GM10266 (cell line): ENCODE results near the gene ASMTL.
A peak's percentile ranks its signal among the peaks of the same experiment; 100 is the strongest.

Experiments used
- DNase-seq: peaks from one replicate; pipeline ENCODE4 v3.0.0; 2012; ENCODE audit errors: extremely low spot score
- TF ChIP-seq, protein P1 (sequence below): IDR thresholded peaks from 2 replicates; pipeline ENCODE4 v1.5.1; 2012; ENCODE audit warnings: mild to moderate bottlenecking, low read depth; ENCODE audit not compliant: control insufficient read depth, insufficient read depth; ENCODE audit errors: missing control alignments

ASMTL gene

DNA sequence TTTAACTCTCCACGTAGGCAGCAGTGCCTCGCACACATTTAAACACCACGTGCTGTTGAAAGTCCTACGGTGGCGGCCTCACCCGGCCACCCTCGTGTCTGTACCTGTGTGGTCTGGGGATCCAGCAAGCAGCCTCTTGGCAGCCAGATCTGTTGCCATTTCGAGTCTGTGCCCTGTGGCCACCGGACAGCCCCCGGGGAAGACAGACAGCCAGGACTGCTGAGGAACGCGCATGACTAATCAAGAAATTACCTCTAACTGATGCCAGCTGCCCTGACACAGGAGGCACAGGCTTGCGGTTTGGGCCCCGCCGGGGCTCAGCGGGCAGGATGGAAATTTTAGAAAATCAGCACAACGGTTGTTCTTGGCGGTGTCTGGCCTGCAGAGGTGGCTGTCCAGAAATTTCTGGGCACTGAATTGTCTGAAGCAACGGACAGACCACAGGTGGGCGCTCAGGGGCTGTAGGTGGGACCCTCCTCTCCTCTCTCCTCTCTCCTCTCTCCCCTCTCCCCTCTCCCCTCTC is 15.6 kb upstream of the ASMTL start:
- TF ChIP-seq, protein P1, sequence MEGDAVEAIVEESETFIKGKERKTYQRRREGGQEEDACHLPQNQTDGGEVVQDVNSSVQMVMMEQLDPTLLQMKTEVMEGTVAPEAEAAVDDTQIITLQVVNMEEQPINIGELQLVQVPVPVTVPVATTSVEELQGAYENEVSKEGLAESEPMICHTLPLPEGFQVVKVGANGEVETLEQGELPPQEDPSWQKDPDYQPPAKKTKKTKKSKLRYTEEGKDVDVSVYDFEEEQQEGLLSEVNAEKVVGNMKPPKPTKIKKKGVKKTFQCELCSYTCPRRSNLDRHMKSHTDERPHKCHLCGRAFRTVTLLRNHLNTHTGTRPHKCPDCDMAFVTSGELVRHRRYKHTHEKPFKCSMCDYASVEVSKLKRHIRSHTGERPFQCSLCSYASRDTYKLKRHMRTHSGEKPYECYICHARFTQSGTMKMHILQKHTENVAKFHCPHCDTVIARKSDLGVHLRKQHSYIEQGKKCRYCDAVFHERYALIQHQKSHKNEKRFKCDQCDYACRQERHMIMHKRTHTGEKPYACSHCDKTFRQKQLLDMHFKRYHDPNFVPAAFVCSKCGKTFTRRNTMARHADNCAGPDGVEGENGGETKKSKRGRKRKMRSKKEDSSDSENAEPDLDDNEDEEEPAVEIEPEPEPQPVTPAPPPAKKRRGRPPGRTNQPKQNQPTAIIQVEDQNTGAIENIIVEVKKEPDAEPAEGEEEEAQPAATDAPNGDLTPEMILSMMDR = peak; percentile 56

DNA sequence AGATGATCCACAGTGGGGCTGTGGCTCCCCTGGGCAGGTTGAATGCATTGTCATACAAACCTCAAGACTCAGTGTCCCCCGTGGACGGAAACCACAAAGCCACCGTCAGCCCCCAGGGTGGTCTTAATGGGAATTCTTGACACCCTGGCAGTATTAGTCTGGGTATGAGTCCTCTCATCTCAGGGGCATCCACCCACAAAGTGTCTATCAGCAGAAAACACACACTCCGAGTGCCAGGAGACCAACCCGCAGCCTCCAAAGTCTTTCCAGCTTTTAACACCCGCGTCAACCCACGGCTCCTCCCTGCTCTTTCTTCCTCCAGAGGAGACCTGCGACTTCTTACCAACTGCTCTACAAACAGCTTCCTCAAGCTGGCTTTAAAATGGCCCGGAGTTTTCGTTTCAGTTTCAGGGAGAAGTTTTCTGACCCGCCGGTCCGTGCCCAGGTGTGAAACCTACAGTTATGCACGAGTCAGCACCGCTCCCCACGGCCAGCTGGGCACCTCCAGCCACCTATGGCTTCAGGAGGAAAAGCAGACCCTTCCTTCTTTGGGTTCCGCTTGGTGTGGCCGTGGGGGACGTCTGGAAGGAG is 14.4 kb upstream of the ASMTL start:
- TF ChIP-seq, protein P1 = no peak
- DNase-seq = peak; percentile 67

More for the DNA sequence above, 15.6 kb upstream of the ASMTL start:
- peak; percentile 65 for DNase-seq

DNA sequence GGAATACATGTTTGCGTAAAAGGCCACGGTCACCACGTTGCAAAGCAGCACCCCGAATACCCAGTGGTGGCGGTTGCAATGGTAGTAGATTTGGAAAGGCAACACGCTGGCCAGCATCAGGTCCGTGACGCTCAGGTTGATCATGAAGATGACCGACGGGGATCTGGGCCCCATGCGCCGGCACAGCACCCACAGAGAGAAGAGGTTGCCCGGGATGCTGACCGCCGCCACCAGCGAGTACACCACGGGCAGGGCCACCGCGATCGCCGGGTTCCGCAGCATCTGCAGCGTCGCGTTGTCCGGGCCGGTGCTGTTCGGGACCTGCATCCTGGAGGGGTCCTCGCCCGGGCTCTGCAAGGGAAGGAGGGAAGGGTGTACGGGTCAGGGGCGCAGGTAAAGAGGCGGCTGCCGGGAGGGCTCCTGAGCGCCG is 13.5 kb upstream of the ASMTL start:
- TF ChIP-seq, protein P1 = no peak
- no peak for DNase-seq

DNA sequence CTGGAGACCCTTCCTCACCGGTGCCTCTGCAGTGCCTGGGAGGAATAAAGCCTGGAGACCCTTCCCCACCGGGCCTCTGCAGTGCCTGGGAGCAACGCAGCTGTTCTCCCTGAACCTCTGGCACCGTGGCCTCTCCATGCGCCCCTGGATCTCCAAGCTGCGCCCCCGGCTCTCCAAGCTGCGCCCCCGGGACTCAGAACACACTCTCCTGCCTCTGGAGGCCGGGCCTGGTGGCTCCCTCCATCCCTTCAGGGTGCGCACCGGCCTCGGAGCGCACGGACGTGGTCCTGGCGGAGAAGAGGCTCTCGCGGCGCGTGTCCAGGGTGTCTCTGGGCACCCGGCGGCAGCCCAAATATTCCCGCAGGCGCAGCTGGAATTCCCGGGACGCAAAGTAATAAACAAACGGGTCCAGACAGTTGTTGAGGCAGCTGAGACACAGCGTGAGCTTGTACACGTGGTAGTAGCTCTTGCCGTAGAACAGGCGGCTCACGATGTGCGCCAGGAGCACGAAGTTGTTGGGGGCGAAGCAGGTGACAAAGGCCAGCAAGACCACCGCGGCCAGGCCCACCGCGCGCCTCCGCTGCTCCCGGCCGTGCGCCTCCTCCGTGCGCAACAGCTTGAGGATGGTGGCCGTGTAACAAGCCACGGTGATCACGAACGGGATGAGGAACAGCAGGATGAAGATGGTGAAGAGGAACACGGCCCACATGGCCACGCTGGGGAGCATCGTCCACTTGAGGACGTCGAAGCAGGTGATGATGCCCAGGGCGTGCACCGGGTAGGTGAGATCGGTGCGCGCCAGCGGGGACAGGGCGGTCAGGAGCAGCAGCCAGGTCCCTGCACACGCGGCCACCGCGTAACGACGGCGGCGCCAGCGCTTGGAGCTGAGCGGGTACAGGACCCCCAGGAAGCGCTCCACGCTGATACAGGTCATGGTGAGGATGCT is 12.8 kb upstream of the ASMTL start:
- no peak for DNase-seq
- TF ChIP-seq, protein P1 = no peak

DNA sequence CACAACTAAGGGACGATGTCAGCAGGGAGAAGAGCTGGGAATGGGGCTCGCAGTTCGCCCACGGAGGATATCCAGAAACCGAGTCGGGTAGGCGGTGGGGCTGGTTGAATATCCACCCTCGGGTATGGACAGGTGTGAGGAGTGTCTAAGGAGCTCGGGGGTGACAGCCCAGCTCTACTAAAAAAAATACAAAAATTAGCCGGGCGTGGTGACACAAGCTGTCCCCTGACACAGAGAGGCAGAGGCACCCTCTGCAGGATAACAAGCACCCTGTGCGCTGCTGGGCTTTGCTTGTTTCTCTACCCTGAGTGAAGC is 12.2 kb upstream of the ASMTL start:
- DNase-seq = no peak
- TF ChIP-seq, protein P1 = no peak

DNA sequence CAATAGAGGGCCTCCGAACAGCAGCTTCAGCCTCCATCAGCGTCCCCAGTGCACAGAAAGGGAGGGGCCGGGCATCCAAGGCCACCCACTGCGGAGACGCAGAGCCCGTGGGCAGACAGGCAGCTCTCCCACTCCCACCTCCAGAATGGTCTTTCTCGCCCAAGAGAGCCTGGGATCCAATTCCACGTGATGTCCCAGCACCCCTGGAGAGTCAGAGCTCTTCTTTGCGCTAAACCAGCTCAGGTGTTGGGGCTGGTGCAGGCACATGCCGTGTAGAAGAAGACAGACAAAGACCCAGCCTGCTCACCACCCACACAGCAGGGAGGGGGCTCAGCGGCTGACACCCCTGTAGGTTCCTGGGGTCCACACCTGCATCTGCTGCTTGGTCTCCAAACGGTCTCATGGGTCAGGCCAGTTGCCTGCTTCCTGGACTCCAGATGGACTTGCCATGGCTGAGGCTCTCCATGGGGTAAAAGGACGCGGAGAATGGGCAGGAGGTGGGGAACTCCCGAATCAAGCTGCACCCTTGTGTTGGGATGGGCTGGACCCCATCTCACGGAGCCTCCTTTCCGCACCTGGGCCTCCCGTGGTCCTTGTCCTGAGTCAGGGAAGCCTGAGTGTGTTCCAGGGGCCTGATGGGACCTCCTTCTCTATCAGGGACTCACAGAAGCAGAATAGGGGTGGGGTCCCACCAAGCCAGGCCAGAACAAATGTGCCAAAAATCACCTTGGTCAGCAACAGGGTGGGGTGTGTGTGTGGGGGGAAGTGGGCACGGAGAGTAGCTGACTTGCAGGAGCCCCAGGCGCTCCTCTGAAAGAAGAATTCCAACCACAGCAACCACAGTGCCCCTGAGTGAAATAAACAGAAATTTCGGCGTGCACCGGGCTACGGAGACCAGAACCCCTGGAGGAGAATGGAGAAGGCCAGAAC is 11.6 kb upstream of the ASMTL start:
- DNase-seq = no peak
- TF ChIP-seq, protein P1 = no peak
